ENCODE measurements around the gene COL15A1.
A peak's percentile ranks its signal among the peaks of the same experiment; 100 is the strongest.

Gene COL15A1

GRCh38 chr9:99015448-99015847, 71.7 kb downstream of the COL15A1 start:
- DNase-seq (ENCODE audit: low read depth): no peak

- DNase-seq (ENCODE audit: low read depth): no peak
Measured at GRCh38 chr9:99015890-99016289, 72.2 kb downstream of the COL15A1 start.

GRCh38 chr9:99016681-99017387, 73.1 kb downstream of the COL15A1 start:
- no peak for DNase-seq (ENCODE audit: low read depth)

GRCh38 chr9:99018653-99019052, 74.9 kb downstream of the COL15A1 start:
- DNase-seq (ENCODE audit: low read depth): no peak

GRCh38 chr9:99019510-99020331, 76.0 kb downstream of the COL15A1 start:
- peak; percentile 95 for DNase-seq (ENCODE audit: low read depth)

- DNase-seq (ENCODE audit: low read depth): no peak
Measured at GRCh38 chr9:99020786-99021436, 77.2 kb downstream of the COL15A1 start.

- DNase-seq (ENCODE audit: low read depth): no peak
Measured at GRCh38 chr9:99021512-99021911, 77.8 kb downstream of the COL15A1 start.

- no peak for DNase-seq (ENCODE audit: low read depth)
Measured at GRCh38 chr9:99023231-99023630, 79.5 kb downstream of the COL15A1 start.

- no peak for DNase-seq (ENCODE audit: low read depth)
Measured at GRCh38 chr9:99023831-99024230, 80.1 kb downstream of the COL15A1 start.

- no peak for DNase-seq (ENCODE audit: low read depth)
Measured at GRCh38 chr9:99024959-99025358, 81.3 kb downstream of the COL15A1 start.

GRCh38 chr9:99025616-99026270, 82.0 kb downstream of the COL15A1 start:
- DNase-seq (ENCODE audit: low read depth): no peak

GRCh38 chr9:99026271-99026955, 82.7 kb downstream of the COL15A1 start:
- DNase-seq (ENCODE audit: low read depth): no peak

- DNase-seq (ENCODE audit: low read depth): no peak
Measured at GRCh38 chr9:99026956-99027298, 83.2 kb downstream of the COL15A1 start.

- no peak for DNase-seq (ENCODE audit: low read depth)
Measured at GRCh38 chr9:99027443-99027842, 83.7 kb downstream of the COL15A1 start.

GRCh38 chr9:99029083-99029645, 85.5 kb downstream of the COL15A1 start:
- DNase-seq (ENCODE audit: low read depth): no peak

- DNase-seq (ENCODE audit: low read depth): peak; percentile 92
Measured at GRCh38 chr9:99030092-99030511, 86.4 kb downstream of the COL15A1 start.

GRCh38 chr9:99030610-99031109, 87.0 kb downstream of the COL15A1 start:
- DNase-seq (ENCODE audit: low read depth): no peak

- DNase-seq (ENCODE audit: low read depth): no peak
Measured at GRCh38 chr9:99031319-99031718, 87.6 kb downstream of the COL15A1 start.

- DNase-seq (ENCODE audit: low read depth): no peak
Measured at GRCh38 chr9:99031994-99032393, 88.3 kb downstream of the COL15A1 start.

- DNase-seq (ENCODE audit: low read depth): no peak
Measured at GRCh38 chr9:99034149-99034548, 90.4 kb downstream of the COL15A1 start.

- DNase-seq (ENCODE audit: low read depth): no peak
Measured at GRCh38 chr9:99035313-99035712, 91.6 kb downstream of the COL15A1 start.
